OCI-LY3 (cell line): ENCODE data around the gene CFAP92.

Source experiments
- H2AFZ ChIP-seq: fragments of 200-600, 300-600 bp; shearing (Covaris generic); 2 replicates; pipeline ENCODE4 v1.6.0; 2014; ENCODE audit warnings: antibody characterized with exemption, low read depth, low read length
- H3K27ac ChIP-seq: fragments of 200-600, 300-600 bp; sonication (generic); 2 replicates; pipeline ENCODE4 v1.5.1; 2014; ENCODE audit warnings: mild to moderate bottlenecking, low read length, moderate library complexity, mixed read lengths
- H3K27me3 ChIP-seq: fragments of 200-600, 300-600 bp; sonication (generic); 2 replicates; pipeline ENCODE4 v1.6.1; 2014; ENCODE audit warnings: low read depth, low read length, mixed read lengths
- H3K36me3 ChIP-seq: fragments of 200-600, 300-600 bp; sonication (generic); replicated peaks from 2 replicates; pipeline ENCODE3; 2014; ENCODE audit warnings: low read depth, low read length, mixed read lengths
- H3K4me1 ChIP-seq: fragments of 300-600, 200-600 bp; sonication (generic); 2 replicates; pipeline ENCODE4 v1.6.1; 2014; ENCODE audit warnings: low read length, mixed read lengths
- H3K4me2 ChIP-seq: fragments of 200-600, 300-600 bp; sonication (generic); 2 replicates; pipeline ENCODE4 v1.6.1; 2014; ENCODE audit warnings: low read length, mixed read lengths
- H3K4me3 ChIP-seq: fragments of 300-600, 200-600 bp; sonication (generic); 2 replicates; pipeline ENCODE4 v1.5.1; 2014; ENCODE audit warnings: antibody characterized with exemption, mild to moderate bottlenecking, low read length, moderate library complexity
- H3K79me2 ChIP-seq: fragments of 300-600, 200-600 bp; shearing (Covaris generic); 2 replicates; pipeline ENCODE4 v1.6.1; 2014; ENCODE audit warnings: mild to moderate bottlenecking, low read length, mixed read lengths
- H3K9ac ChIP-seq: fragments of 300-600, 200-600 bp; shearing (Covaris generic); 2 replicates; pipeline ENCODE4 v1.6.0; 2014; ENCODE audit warnings: mild to moderate bottlenecking, low read length, moderate library complexity
- H3K9me3 ChIP-seq: fragments of 200-600, 300-600 bp; shearing (Covaris generic); 2 replicates; pipeline ENCODE4 v1.6.1; 2014; ENCODE audit warnings: low read length, mixed read lengths; ENCODE audit not compliant: insufficient read depth
- H4K20me1 ChIP-seq: fragments of 200-600, 300-600 bp; sonication (generic); 2 replicates; pipeline ENCODE4 v1.6.1; 2016; ENCODE audit warnings: low read length, mixed read lengths; ENCODE audit not compliant: insufficient read depth
- CTCF ChIP-seq: fragments of 200-600, 300-600 bp; sonication (generic); IDR thresholded peaks from 2 replicates; pipeline ENCODE4 v1.5.1; 2014; ENCODE audit warnings: antibody characterized with exemption, low read length, low read depth
- EZH2phosphoT487 ChIP-seq: fragments of 200-600 bp; shearing (Covaris generic); IDR thresholded peaks from 2 replicates; pipeline ENCODE4 v1.6.1; 2018; ENCODE audit warnings: antibody characterized with exemption, mixed run types, low read depth

CFAP92 gene

GRCh38 chr3:128993461-128994172 is at the start of gene CFAP92:
Gene CFAP92 (minus strand): TSS chr3:128994076. CDS start chr3:128993304, 772 bp downstream.
- Histone ChIP-seq H3K9me3 (no peaks in the 10 kb centered on the region), H2AFZ (peak within 1 kb of the TSS; percentile 70; the same call in 1 of the 2 replicates), H3K4me3 (peak within 1 kb of the TSS; percentile 76), H4K20me1 (no peaks in the 10 kb centered on the region), H3K36me3 (no peaks in the 10 kb centered on the region), H3K27ac (no peak within 1 kb of the TSS), H3K4me2 (peak within 1 kb of the TSS; percentile 92), H3K4me1 (peaks cover 5% of the 10 kb centered on the region), H3K27me3 (0 out of 2 replicates have a peak, but pooled peaks cover 4% of the 10 kb centered on the region), H3K79me2 (no peaks in the 10 kb centered on the region), H3K9ac (no peak within 1 kb of the TSS)
- TF ChIP-seq EZH2phosphoT487 = no peak
- TF ChIP-seq CTCF = no peak

GRCh38 chr3:129040579-129041300 is 46.9 kb upstream of the CFAP92 start:
- Histone ChIP-seq H3K4me3 (no peak overlapping the region), H3K4me1 (no peaks in the 10 kb centered on the region), H3K27ac (no peak overlapping the region), H3K4me2 (no peak overlapping the region), H3K9ac (no peak overlapping the region), H2AFZ (no peak overlapping the region), H3K36me3 (no peaks in the 10 kb centered on the region), H3K9me3 (peaks cover 3% of the 10 kb centered on the region; the same call in 1 of the 2 replicates), H3K27me3 (peaks cover 12% of the 10 kb centered on the region; the same call in 1 of the 2 replicates), H4K20me1 (no peaks in the 10 kb centered on the region), H3K79me2 (no peaks in the 10 kb centered on the region)
- no peak for TF ChIP-seq EZH2phosphoT487
- no peak for TF ChIP-seq CTCF

GRCh38 chr3:129040039-129040336 is 46.1 kb upstream of the CFAP92 start:
- Histone ChIP-seq H3K27me3 (peaks cover 12% of the 10 kb centered on the region; the same call in 1 of the 2 replicates), H3K36me3 (no peaks in the 10 kb centered on the region), H3K9ac (no peak overlapping the region), H3K79me2 (no peaks in the 10 kb centered on the region), H3K4me3 (no peak overlapping the region), H2AFZ (no peak overlapping the region), H3K27ac (no peak overlapping the region), H3K4me1 (no peaks in the 10 kb centered on the region), H3K4me2 (no peak overlapping the region), H3K9me3 (peaks cover 3% of the 10 kb centered on the region; the same call in 1 of the 2 replicates), H4K20me1 (no peaks in the 10 kb centered on the region)
- TF ChIP-seq EZH2phosphoT487 = no peak
- no peak for TF ChIP-seq CTCF

- Histone ChIP-seq H3K79me2 (no peaks in the 10 kb centered on the region), H3K27me3 (peaks cover 12% of the 10 kb centered on the region; the same call in 1 of the 2 replicates), H3K9ac (no peak overlapping the region), H3K36me3 (no peaks in the 10 kb centered on the region), H4K20me1 (no peaks in the 10 kb centered on the region), H3K9me3 (peaks cover 3% of the 10 kb centered on the region; the same call in 1 of the 2 replicates), H3K4me3 (no peak overlapping the region), H2AFZ (no peak overlapping the region), H3K27ac (no peak overlapping the region), H3K4me2 (no peak overlapping the region), H3K4me1 (no peaks in the 10 kb centered on the region)
- TF ChIP-seq EZH2phosphoT487 (no peak), CTCF (no peak)
Measured at GRCh38 chr3:129039271-129040038, 45.6 kb upstream of the CFAP92 start.
